PC-3 (cell line): ENCODE data around the gene RPS10. TPM values are rescaled to one million over a fixed set of nuclear protein-coding genes. Genes with fewer than 3 reads are reported as not detected.

ENCODE experiments used
- ATAC-seq: fragments of 200-7000 bp; cut with Tn5 transposase; 2 replicates; pipeline ENCODE4 v1.9.1; 2020; ENCODE audit warnings: mild to moderate bottlenecking, moderate library complexity
- BruUV-seq: library from RNA; stranded (reverse); fragments of 400-500 nt; replicated peaks from 2 replicates; lab custom pipeline; 2021; lab: Mats Ljungman, UMichigan
- CTCF ChIA-PET: fragments of 300-600 bp; sonication (Branson Sonifier 250); formaldehyde crosslinking; loops from one replicate; lab custom pipeline; 2022; ENCODE audit warnings: antibody characterized with exemption; lab: Charles Lee
- POLR2A ChIA-PET: fragments of 300-600 bp; sonication (Branson Sonifier 250); formaldehyde crosslinking; loops from one replicate; lab custom pipeline; 2022; ENCODE audit warnings: antibody characterized with exemption; ENCODE audit not compliant: unreplicated experiment; lab: Charles Lee
- DNase-seq: peaks from one replicate; pipeline ENCODE4 v3.0.0-alpha.2; 2015
- H2AFZ ChIP-seq: fragments of 300-600 bp; sonication (generic); 2 replicates; pipeline ENCODE4 v1.6.0; 2016; ENCODE audit warnings: antibody characterized with exemption, low read length
- H3F3A ChIP-seq: fragments of 300-600 bp; sonication (generic); one replicate; pipeline ENCODE4 v1.6.0; 2017; ENCODE audit warnings: antibody characterized with exemption, low read length, control low read depth, mild to moderate bottlenecking; ENCODE audit not compliant: unreplicated experiment
- H3K27ac ChIP-seq: fragments of 300-600 bp; sonication (generic); 2 replicates; pipeline ENCODE4 v1.5.1; 2016; ENCODE audit warnings: mild to moderate bottlenecking, low read length
- H3K27me3 ChIP-seq: fragments of 300-600 bp; sonication (generic); 2 replicates; pipeline ENCODE4 v1.6.1; 2016; ENCODE audit warnings: low read length, mixed read lengths
- H3K36me3 ChIP-seq: fragments of 300-600 bp; sonication (generic); 2 replicates; pipeline ENCODE4 v1.6.1; 2016; ENCODE audit warnings: low read depth, mixed run types, low read length, mixed read lengths
- H3K4me1 ChIP-seq: fragments of 300-600 bp; sonication (generic); 2 replicates; pipeline ENCODE4 v1.5.1; 2016; ENCODE audit warnings: low read length; ENCODE audit not compliant: insufficient read depth
- H3K4me2 ChIP-seq: fragments of 300-600 bp; sonication (generic); 2 replicates; pipeline ENCODE4 v1.6.0; 2016; ENCODE audit warnings: low read length
- H3K4me3 ChIP-seq: fragments of 300-600 bp; sonication (generic); 2 replicates; pipeline ENCODE4 v1.5.1; 2016; ENCODE audit warnings: mild to moderate bottlenecking, low read length, mixed read lengths
- H3K79me2 ChIP-seq: fragments of 300-600 bp; sonication (generic); 2 replicates; pipeline ENCODE4 v1.6.1; 2017; ENCODE audit warnings: low read length, mixed read lengths
- H3K9ac ChIP-seq: fragments of 300-600 bp; sonication (generic); 2 replicates; pipeline ENCODE4 v1.6.0; 2016; ENCODE audit warnings: mild to moderate bottlenecking, low read length
- H3K9me2 ChIP-seq: fragments of 300-600 bp; sonication (generic); replicated peaks from 2 replicates; pipeline ENCODE4 v1.6.1; 2016; ENCODE audit warnings: mixed run types, low read length, mixed read lengths
- H3K9me3 ChIP-seq: fragments of 300-600 bp; sonication (generic); 2 replicates; pipeline ENCODE4 v1.6.1; 2016; ENCODE audit warnings: low read length, mixed read lengths
- H4K20me1 ChIP-seq: fragments of 300-600 bp; sonication (generic); 2 replicates; pipeline ENCODE4 v1.6.1; 2016; ENCODE audit warnings: low read length, mixed read lengths
- EZH2 ChIP-seq: fragments of 300-600 bp; sonication (generic); IDR thresholded peaks from one replicate; pipeline ENCODE4 v1.6.1; 2017; ENCODE audit warnings: antibody characterized with exemption, mild to moderate bottlenecking, low read length; ENCODE audit not compliant: unreplicated experiment
- EZH2phosphoT487 ChIP-seq: fragments of 300-600 bp; sonication (generic); IDR thresholded peaks from 2 replicates; pipeline ENCODE4 v1.6.1; 2018; ENCODE audit warnings: mild to moderate bottlenecking, antibody characterized with exemption, low read length, borderline replicate concordance
- intact Hi-C: fragments of 100-400 bp; cut with micrococcal nuclease; formaldehyde crosslinking; loops from 2 replicates; pipeline ENCODE4 v1.9.0; 2023
- total RNA-seq: library from RNA; depleted of rRNA; stranded (reverse); fragments of >200 nt; gene quantifications from 2 replicates; pipeline ENCODE4 v1.2.3, GENCODE V29; 2014
- TF ChIP-seq, protein P1 (sequence below): fragments of 300-600 bp; sonication (generic); conservative IDR thresholded peaks from 2 replicates; pipeline ENCODE4 v1.5.1; 2017; ENCODE audit warnings: antibody characterized with exemption, low read depth, mild to moderate bottlenecking, low read length

The RPS10 gene
- total RNA-seq, 1 experiment from 2014 or later = 3,060 TPM

DNA sequence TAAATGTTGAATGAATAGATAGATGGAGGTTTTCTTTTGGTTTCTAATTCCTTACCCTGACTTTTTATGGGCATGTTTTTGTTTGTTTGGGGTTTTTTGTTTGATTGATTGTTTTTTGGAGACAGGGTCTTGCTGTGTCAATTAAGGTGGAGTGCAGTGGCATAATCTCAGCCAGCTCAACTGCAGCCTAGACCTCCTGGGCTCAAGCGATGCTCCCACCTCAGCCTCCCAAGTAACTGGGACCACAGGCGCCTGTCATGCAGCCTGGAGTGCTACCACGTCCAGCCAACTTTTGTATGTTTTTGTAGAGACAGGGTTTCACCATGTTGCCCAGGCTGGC is 31.9 kb downstream of the RPS10 start:
- DNase-seq (no peak), ATAC-seq (no peak)
- H3K4me3 ChIP-seq = 0 out of 2 replicates have a peak overlapping the region, but pooled peaks have one; percentile 18
- H3F3A ChIP-seq = no peaks in the 10 kb centered on the region
- TF ChIP-seq EZH2phosphoT487 = no peak
- no peak for TF ChIP-seq EZH2
- TF ChIP-seq, protein P1, sequence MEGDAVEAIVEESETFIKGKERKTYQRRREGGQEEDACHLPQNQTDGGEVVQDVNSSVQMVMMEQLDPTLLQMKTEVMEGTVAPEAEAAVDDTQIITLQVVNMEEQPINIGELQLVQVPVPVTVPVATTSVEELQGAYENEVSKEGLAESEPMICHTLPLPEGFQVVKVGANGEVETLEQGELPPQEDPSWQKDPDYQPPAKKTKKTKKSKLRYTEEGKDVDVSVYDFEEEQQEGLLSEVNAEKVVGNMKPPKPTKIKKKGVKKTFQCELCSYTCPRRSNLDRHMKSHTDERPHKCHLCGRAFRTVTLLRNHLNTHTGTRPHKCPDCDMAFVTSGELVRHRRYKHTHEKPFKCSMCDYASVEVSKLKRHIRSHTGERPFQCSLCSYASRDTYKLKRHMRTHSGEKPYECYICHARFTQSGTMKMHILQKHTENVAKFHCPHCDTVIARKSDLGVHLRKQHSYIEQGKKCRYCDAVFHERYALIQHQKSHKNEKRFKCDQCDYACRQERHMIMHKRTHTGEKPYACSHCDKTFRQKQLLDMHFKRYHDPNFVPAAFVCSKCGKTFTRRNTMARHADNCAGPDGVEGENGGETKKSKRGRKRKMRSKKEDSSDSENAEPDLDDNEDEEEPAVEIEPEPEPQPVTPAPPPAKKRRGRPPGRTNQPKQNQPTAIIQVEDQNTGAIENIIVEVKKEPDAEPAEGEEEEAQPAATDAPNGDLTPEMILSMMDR = no peak
- H3K27ac ChIP-seq = no peak overlapping the region
- BruUV-seq = no TSS peak
- peaks cover 8% of the 10 kb centered on the region for H3K4me1 ChIP-seq
- peak overlapping the region; percentile 60 for H3K4me2 ChIP-seq
- H3K9me3 ChIP-seq = peaks cover 3% of the 10 kb centered on the region; the same call in 1 of the 2 replicates
- H3K27me3 ChIP-seq = no peaks in the 10 kb centered on the region
- H2AFZ ChIP-seq = no peak overlapping the region
- peaks cover 33% of the 10 kb centered on the region for H3K79me2 ChIP-seq
- intact Hi-C loops = loop anchor here (2.0 kb wide), 1 partner anchor 53 kb away; no protein-coding TSS in a partner anchor
- H4K20me1 ChIP-seq = peaks cover 9% of the 10 kb centered on the region; the same call in 1 of the 2 replicates
- no peaks in the 10 kb centered on the region for H3K36me3 ChIP-seq
- H3K9me2 ChIP-seq = no peaks in the 10 kb centered on the region
- POLR2A ChIA-PET = no interaction called here
- H3K9ac ChIP-seq = no peak overlapping the region
- CTCF ChIA-PET = interaction anchor here (0.6 kb wide), 1 partner anchor 31 kb away, joined by 6 read pairs; no protein-coding TSS in a partner anchor

DNA sequence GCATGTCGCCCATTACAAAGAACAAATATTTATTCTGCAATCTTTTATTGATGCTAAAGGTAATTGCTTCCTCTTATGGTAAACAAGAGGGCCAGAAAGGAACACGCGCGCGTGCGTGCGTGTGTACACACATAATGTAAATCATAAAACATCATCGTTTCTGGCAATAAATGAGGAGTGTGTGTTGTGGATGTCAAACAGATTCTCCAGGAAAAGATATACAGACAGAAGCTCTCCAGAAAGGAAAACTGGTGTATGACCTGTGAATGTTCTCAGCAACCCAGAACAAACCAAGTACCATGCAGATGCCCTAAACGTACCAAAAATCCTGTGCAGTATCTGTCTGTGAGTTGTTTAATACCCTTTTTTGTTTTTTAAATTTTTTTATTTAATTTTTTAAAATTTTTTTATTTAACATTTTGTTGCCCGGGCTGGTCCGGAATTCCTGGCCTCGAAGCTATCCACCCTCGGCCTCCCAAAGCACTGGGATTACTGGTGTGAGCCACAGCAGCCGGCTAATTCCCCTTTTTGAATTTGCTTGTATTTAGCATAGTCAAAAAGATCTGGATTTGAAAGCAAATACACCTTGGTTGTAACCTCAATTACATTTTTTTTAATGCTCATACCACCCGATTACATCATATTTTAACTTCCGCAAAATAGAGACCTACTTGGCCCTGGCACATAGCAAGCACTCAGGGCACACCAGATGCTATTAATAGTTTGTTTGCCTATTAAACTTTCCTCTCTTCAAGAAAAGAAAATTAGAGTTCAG is 32.5 kb downstream of the RPS10 start:
- no peak overlapping the region for H3K27ac ChIP-seq
- TF ChIP-seq EZH2phosphoT487 (no peak), EZH2 (no peak)
- TF ChIP-seq, protein P1 = no peak
- no peaks in the 10 kb centered on the region for H3K36me3 ChIP-seq
- ATAC-seq (no peak), DNase-seq (peak; percentile 39)
- ChIA-PET CTCF (interaction anchor here (0.6 kb wide), 3 partner anchors 22 to 58 kb away, joined by 3 to 6 read pairs (median 4); no protein-coding TSS in a partner anchor), POLR2A (no interaction called here)
- peaks cover 3% of the 10 kb centered on the region; the same call in 1 of the 2 replicates for H3K9me3 ChIP-seq
- H3K27me3 ChIP-seq = no peaks in the 10 kb centered on the region
- BruUV-seq = TSS peak; percentile 45
- H3K9ac ChIP-seq = peak overlapping the region; percentile 50
- peaks cover 15% of the 10 kb centered on the region; the same call in 1 of the 2 replicates for H4K20me1 ChIP-seq
- peaks cover 39% of the 10 kb centered on the region for H3K79me2 ChIP-seq
- H3K9me2 ChIP-seq = no peaks in the 10 kb centered on the region
- H3F3A ChIP-seq = no peaks in the 10 kb centered on the region
- H2AFZ ChIP-seq = peak overlapping the region; percentile 95
- peak overlapping the region; percentile 96 for H3K4me3 ChIP-seq
- peaks cover 8% of the 10 kb centered on the region for H3K4me1 ChIP-seq
- intact Hi-C loops = loop anchor here (2.0 kb wide), 1 partner anchor 53 kb away; no protein-coding TSS in a partner anchor
- H3K4me2 ChIP-seq = peak overlapping the region; percentile 90
